GM21381 (cell line): Measurements from ENCODE around the gene CCT4.
A peak's percentile ranks its signal among the peaks of the same experiment; 100 is the strongest.
"Not testable (repeated sequence)": the region's sequence is repeated elsewhere in the genome, so short reads cannot be mapped to it uniquely, and the experiment has no call there.

Experiments
- ATAC-seq: cut with Tn5 transposase; IDR thresholded peaks from one replicate; pipeline ENCODE4 v1.9.1; 2021; ENCODE audit warnings: mild to moderate bottlenecking, moderate library complexity; ENCODE audit not compliant: unreplicated experiment

The CCT4 gene

GRCh38 chr2:61882850-61883249 is 5.6 kb downstream of the CCT4 start:
- ATAC-seq: no peak

- ATAC-seq: not testable (repeated sequence)
Measured at GRCh38 chr2:61879351-61879750, 9.1 kb downstream of the CCT4 start.

- no peak for ATAC-seq
Measured at GRCh38 chr2:61878761-61879160, 9.7 kb downstream of the CCT4 start.

DNA sequence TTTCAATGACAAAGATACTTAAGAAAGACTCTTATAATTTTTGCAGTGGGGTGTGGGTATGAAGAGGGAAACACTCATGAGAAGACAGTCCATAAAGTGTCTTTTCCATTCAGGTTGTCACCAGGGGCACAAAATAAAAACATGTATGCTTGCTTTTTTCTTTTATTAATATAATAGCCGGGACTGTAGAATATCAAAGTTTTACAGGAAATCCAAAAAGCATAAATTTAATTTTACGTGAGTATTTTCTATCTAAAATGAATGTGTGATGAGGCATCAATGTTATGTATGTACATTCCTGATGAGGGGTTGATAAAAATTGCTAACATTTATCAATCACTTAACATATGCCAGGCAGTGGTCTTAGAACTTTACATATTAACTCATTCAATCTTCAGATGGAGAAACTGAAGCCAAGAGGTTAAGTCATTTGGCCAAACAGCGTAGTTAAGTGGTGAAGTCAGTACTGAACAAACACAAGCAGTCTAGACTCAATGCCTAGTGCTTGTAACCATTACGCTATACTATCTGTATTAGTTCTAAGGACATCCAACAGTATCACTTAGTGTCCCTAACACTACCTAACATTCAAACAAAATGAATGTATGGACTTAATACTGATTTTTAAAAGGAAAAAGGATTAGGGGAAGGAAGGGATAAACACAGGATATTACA is 10.7 kb downstream of the CCT4 start:
- no peak for ATAC-seq

DNA sequence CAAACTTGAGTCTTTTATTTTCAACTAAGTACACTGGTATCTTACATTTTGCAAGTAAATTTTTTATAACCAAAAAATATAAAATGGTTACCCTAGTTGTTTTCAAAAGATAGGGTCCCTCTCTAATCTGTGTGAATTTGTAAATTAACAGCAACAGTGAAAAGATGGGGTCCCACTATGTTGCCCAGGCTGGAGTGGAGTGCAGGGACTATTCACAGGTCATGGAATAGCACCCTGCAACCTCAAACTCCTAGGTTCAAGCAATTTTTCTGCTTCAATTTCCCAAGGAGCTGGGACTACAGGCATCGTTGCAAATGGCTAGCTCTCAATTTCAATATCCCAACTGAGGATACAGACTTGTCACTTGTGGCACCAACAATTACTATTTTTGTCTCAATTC is 12.1 kb downstream of the CCT4 start:
- ATAC-seq: no peak

DNA sequence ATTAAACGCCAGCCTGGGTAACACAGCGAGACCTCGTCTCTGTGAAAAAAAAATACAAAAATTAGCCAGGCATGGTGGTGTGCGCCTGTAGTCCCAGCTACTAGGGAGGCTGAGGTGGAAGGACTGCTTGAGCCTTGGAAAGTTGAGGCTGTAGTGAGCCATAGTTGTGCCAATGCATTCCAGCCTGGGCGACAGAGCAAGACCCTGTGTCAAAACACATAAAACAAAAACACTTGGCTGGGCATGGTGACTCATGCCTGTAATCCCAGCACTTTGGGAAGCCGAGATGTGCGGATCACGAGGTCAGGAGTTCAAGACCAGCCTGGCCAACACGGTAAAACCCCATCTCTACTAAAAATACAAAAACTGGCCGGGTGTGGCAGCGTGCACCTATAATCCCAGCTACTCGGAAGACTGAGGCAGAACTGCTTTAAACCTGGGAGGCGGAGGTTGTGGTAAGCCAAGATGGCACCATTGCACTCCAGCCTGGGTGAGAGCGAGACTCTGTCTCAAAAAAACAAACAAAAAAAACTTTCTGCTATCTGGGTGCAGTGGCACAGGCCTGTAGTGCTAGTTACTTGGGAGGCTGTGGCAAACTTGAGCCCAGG is 21.9 kb downstream of the CCT4 start:
- ATAC-seq: not testable (repeated sequence)

GRCh38 chr2:61862085-61862484 is 26.4 kb downstream of the CCT4 start:
- no peak for ATAC-seq

- no peak for ATAC-seq
Measured at GRCh38 chr2:61857224-61857623, 31.2 kb downstream of the CCT4 start.

GRCh38 chr2:61855318-61855613 is 33.2 kb downstream of the CCT4 start:
- ATAC-seq: no peak

DNA sequence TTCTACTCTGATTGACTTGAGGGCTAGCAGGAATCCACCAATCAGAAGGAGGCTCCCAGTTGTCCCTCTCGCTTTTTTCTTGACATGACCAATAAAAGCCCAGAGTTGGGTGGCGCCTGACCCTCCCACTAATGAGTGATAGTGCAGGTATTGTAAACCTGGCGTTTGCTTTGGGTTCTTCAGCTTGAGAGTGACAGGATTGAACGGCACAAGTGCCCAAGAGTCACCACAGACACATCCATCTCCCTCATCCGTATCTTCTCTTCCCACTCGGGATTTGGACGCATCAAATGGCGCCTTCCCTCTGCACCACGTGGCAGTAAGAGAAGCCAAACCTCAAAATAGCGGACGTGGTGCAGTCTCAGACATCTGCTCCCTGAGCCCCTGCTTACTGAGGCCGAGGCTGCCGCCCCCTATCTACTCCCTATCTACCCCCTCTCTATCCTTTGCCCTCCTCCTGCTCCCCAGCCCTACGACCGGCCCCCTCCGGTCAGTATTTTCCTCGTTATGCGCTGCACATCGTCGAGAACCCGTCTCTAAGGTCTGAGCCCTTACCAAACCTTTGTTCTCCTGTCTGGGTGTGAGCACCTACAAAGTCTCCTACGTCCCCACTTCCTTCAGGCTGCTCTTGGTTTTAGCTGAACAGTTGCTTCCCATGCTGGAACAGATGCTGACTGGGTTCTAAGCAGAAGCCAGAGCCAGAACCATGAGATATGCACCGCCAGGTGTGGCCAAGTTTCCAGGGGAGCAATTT is 33.7 kb downstream of the CCT4 start:
- peak; percentile 80 for ATAC-seq

- peak; percentile 82 for ATAC-seq
Measured at GRCh38 chr2:61853847-61854563, 34.5 kb downstream of the CCT4 start, which contains the start of gene FAM161A. Gene FAM161A (minus strand): TSS chr2:61854060. CDS start chr2:61854041, 19 bp downstream.

- ATAC-seq: peak; percentile 59
Measured at GRCh38 chr2:61853086-61853846, 35.2 kb downstream of the CCT4 start.

DNA sequence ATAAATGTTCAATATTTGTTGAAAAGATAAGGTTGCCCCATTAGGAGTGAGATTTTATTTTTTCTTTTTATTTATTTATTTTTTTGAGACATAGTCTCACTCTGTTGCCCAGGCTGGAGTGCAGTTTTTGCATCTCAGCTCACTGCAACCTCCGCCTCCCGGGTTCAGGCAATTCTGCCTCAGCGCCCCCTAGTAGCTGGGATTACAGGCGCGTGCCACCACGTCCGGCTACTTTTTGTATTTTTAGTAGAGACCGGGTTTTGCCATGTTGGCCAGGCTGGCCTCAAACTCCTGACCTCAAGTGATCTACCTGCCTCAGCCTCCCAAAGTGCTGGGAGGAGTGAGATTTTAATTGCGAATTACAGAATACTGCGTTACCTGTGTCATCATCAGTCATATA is 37.2 kb downstream of the CCT4 start:
- not testable (repeated sequence) for ATAC-seq

DNA sequence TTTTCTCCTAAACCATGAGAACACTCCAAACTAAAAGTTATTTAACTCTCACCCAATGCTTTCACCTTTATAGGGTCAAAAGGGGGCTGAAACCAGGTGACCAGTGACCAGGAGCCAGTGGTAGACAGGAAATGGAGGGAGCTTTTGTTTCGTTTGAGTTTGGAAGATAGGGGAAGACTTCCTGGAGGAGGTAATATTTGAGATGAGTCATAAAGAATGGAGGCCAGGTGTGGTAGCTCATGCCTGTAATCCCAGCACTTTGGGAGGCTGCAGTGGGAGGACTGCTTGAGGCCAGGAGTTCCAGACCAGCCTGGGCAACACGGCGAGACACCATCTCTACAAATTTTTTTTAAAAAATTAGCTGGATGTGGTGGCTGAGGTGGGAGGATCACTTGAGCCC is 43.1 kb downstream of the CCT4 start:
- ATAC-seq: no peak

- ATAC-seq: no peak
Measured at GRCh38 chr2:61841286-61841685, 47.2 kb downstream of the CCT4 start.

- ATAC-seq: no peak
Measured at GRCh38 chr2:61834893-61835292, 53.6 kb downstream of the CCT4 start.

DNA sequence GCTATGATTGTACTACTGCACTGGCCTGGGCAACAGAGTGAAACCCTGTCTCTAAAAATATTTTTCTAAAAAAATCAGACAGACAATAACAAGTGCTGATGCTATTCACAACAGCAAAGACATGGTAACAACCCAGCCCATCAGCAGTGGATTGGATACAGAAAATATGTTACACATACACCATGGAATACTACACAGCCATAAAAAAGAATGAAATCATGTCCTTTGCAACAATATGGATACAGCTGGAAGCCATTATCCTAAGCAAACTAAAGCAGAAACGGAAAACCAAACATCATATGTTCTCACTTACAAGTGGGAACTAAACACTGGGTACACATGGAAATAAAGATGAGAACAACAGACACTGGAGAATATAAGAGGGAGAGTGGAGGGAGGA is 54.5 kb downstream of the CCT4 start:
- no peak for ATAC-seq

- ATAC-seq: no peak
Measured at GRCh38 chr2:61832183-61832841, 56.1 kb downstream of the CCT4 start.

DNA sequence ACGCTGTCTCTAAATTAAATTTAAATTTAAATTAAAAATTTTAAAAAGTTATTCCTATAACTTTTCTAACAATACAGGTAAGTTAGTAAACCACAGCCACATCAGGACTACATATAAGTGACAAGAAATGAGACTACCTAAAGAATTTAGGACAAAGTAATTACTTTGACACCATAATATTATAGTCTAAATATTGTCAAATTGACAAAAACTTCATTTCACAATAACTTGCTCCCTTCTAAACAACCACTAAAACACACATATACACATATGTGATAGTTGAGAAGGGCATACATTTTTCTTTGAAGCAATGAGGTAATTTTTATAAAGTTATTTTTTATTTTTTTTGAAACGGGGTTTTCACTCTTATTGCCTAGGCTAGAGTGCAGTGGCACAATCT is 66.2 kb downstream of the CCT4 start:
- no peak for ATAC-seq
